ENCODE data around the gene PANK2. TPM values are rescaled to one million over a fixed set of nuclear protein-coding genes. Genes with fewer than 3 reads are reported as not detected.

The PANK2 gene
- total RNA-seq, 4 donors from 2014 or later, result 26.6 to 40.9 (median 27.4) TPM

GRCh38 chr20:3871550-3872265, 17.5 kb upstream of the PANK2 start:
- no peak overlapping the region for H3K27ac ChIP-seq
- peaks cover 46% of the 10 kb centered on the region for H3K36me3 ChIP-seq
- TF ChIP-seq EP300 (IDR thresholded peaks at IDR 0.05), result no peak
- no peak for TF ChIP-seq CTCF (IDR thresholded peaks at IDR 0.05)
- TF ChIP-seq POLR2A (IDR thresholded peaks at IDR 0.05), result no peak
- TF ChIP-seq POLR2AphosphoS5 (IDR thresholded peaks at IDR 0.05), result no peak
- 83% methylated on average over 4 of the region's 4 CpGs for WGBS
- H3K9me3 ChIP-seq, result no peaks in the 10 kb centered on the region
- H3K4me1 ChIP-seq, result peaks cover 6% of the 10 kb centered on the region
- H3K4me3 ChIP-seq, result no peak overlapping the region
- no peaks in the 10 kb centered on the region for H3K27me3 ChIP-seq
- no peak for DNase-seq (ENCODE audit: low spot score in 2 of 2)

- Histone ChIP-seq H3K27me3 (no peaks in the 10 kb centered on the region), H3K4me1 (peaks cover 6% of the 10 kb centered on the region), H3K36me3 (peaks cover 34% of the 10 kb centered on the region), H3K27ac (no peak overlapping the region), H3K9me3 (no peaks in the 10 kb centered on the region), H3K4me3 (no peak overlapping the region)
- 96% methylated on average over 5 of the region's 5 CpGs for WGBS
- TF ChIP-seq POLR2AphosphoS5 (IDR thresholded peaks at IDR 0.05) (no peak), EP300 (IDR thresholded peaks at IDR 0.05) (no peak), POLR2A (IDR thresholded peaks at IDR 0.05) (no peak), CTCF (IDR thresholded peaks at IDR 0.05) (no peak)
- no peak for DNase-seq (ENCODE audit: low spot score in 2 of 2)
Measured at GRCh38 chr20:3873507-3873906, 15.7 kb upstream of the PANK2 start.

- peaks cover 6% of the 10 kb centered on the region for H3K4me1 ChIP-seq
- no peak for DNase-seq (ENCODE audit: low spot score in 2 of 2)
- H3K9me3 ChIP-seq, result no peaks in the 10 kb centered on the region
- peaks cover 34% of the 10 kb centered on the region for H3K36me3 ChIP-seq
- TF ChIP-seq POLR2A (IDR thresholded peaks at IDR 0.05), result no peak
- no peak for TF ChIP-seq POLR2AphosphoS5 (IDR thresholded peaks at IDR 0.05)
- TF ChIP-seq CTCF (IDR thresholded peaks at IDR 0.05), result no peak
- TF ChIP-seq EP300 (IDR thresholded peaks at IDR 0.05), result no peak
- H3K27ac ChIP-seq, result no peak overlapping the region
- H3K27me3 ChIP-seq, result no peaks in the 10 kb centered on the region
- 61% methylated on average over 3 of the region's 3 CpGs for WGBS
- H3K4me3 ChIP-seq, result no peak overlapping the region
Measured at GRCh38 chr20:3874194-3874844, 14.9 kb upstream of the PANK2 start.

GRCh38 chr20:3875378-3875974, 13.7 kb upstream of the PANK2 start:
- peaks cover 26% of the 10 kb centered on the region for H3K36me3 ChIP-seq
- DNase-seq (ENCODE audit: low spot score in 2 of 2), result no peak
- no peak for TF ChIP-seq EP300 (IDR thresholded peaks at IDR 0.05)
- TF ChIP-seq POLR2A (IDR thresholded peaks at IDR 0.05), result no peak
- TF ChIP-seq CTCF (IDR thresholded peaks at IDR 0.05), result no peak
- TF ChIP-seq POLR2AphosphoS5 (IDR thresholded peaks at IDR 0.05), result no peak
- 83% methylated on average over 9 of the region's 9 CpGs for WGBS
- H3K9me3 ChIP-seq, result no peaks in the 10 kb centered on the region
- H3K27ac ChIP-seq, result no peak overlapping the region
- H3K27me3 ChIP-seq, result no peaks in the 10 kb centered on the region
- H3K4me1 ChIP-seq, result peaks cover 3% of the 10 kb centered on the region
- H3K4me3 ChIP-seq, result no peak overlapping the region

- no peaks in the 10 kb centered on the region for H3K9me3 ChIP-seq
- no peak overlapping the region for H3K27ac ChIP-seq
- no peak for DNase-seq (ENCODE audit: low spot score in 2 of 2)
- H3K36me3 ChIP-seq, result peaks cover 26% of the 10 kb centered on the region
- WGBS, result 55% methylated on average over 1 of the region's 1 CpG
- TF ChIP-seq POLR2A (IDR thresholded peaks at IDR 0.05) (no peak), POLR2AphosphoS5 (IDR thresholded peaks at IDR 0.05) (no peak), CTCF (IDR thresholded peaks at IDR 0.05) (no peak), EP300 (IDR thresholded peaks at IDR 0.05) (no peak)
- H3K4me3 ChIP-seq, result no peak overlapping the region
- H3K4me1 ChIP-seq, result peaks cover 3% of the 10 kb centered on the region
- H3K27me3 ChIP-seq, result no peaks in the 10 kb centered on the region
Measured at GRCh38 chr20:3876000-3876399, 13.2 kb upstream of the PANK2 start.

All from suprapubic skin (tissue), 4 donors.